Measurements from ENCODE around the gene NSF. TPM values are rescaled to one million over a fixed set of nuclear protein-coding genes. Genes with fewer than 3 reads are reported as not detected.

Gene NSF
- total and polyA plus RNA-seq, 2 donors (not counting 3 experiments of a cell fraction or from before 2014, with no cell fraction given): 18.5 to 43.7 TPM

GRCh38 chr17:46770818-46771560, 180.5 kb downstream of the NSF start:
- no peaks in the 10 kb centered on the region for H3K9me3 ChIP-seq (replicated peaks; ENCODE audit: control insufficient read depth, insufficient read depth, low read length)
- peak overlapping the region; percentile 17 for H2AFZ ChIP-seq (ENCODE audit: low read depth, low read length)
- TF ChIP-seq CTCF (IDR thresholded peaks at IDR 0.05; ENCODE audit: extremely low read depth in 1 of 2, insufficient read depth in 1 of 2, low read depth in 1 of 2, low read length in 2 of 2) (no peak), JUN (IDR thresholded peaks at IDR 0.05; ENCODE audit: borderline replicate concordance, insufficient read depth, insufficient read length, low read depth) (no peak)
- no peaks in the 10 kb centered on the region for H3K36me3 ChIP-seq (ENCODE audit: control insufficient read depth in 2 of 2, extremely low read depth in 1 of 2, insufficient read depth in 2 of 2, low read length in 2 of 2)
- ChIA-PET POLR2A (no interaction called here), CTCF (interaction anchor here (1.0 kb wide), 2 partner anchors 18 to 65 kb away, joined by 3 to 4 read pairs; no protein-coding TSS in a partner anchor)
- peaks cover 2% of the 10 kb centered on the region for H3K4me1 ChIP-seq (ENCODE audit: control insufficient read depth, extremely low read depth, insufficient read depth, low read length)
- no peaks in the 10 kb centered on the region for H3K27me3 ChIP-seq (ENCODE audit: control insufficient read depth in 2 of 2, insufficient read depth in 2 of 2, low read length in 2 of 2)
- no peaks in the 10 kb centered on the region for H3K9me1 ChIP-seq (replicated peaks; ENCODE audit: control insufficient read depth, extremely low read depth, insufficient read depth, low read length)
- no peak overlapping the region for H3K27ac ChIP-seq (ENCODE audit: insufficient read depth, low read depth, low read length)
- peak overlapping the region; percentile 24 for H3K4me2 ChIP-seq (ENCODE audit: insufficient read depth, low read length)
- dilution Hi-C loops (cut with MboI; ENCODE audit: extremely low pct_ligation_motif_present, low sequenced_read_pairs): no loop called here
- intact Hi-C loops (cut with micrococcal nuclease): no loop called here
- DNase-seq (ENCODE audit: low read depth, low spot score) (peak; percentile 28), FAIRE-seq (no peak)
- TSS peak; percentile 19 for BruUV-seq (replicated peaks)
- peak overlapping the region; percentile 1 to 67 (median 12) for H3K4me3 ChIP-seq (replicated peaks in 1 of 3; ENCODE audit: insufficient read depth in 1 of 3, low read depth in 1 of 3, low read length in 3 of 3)
- peak overlapping the region; percentile 63 for H3K9ac ChIP-seq (replicated peaks; ENCODE audit: extremely low read depth, insufficient read depth, low read length)
- no peaks in the 10 kb centered on the region for H3K79me2 ChIP-seq (ENCODE audit: control insufficient read depth, insufficient read depth, low read length)
- no peaks in the 10 kb centered on the region for H4K20me1 ChIP-seq (replicated peaks; ENCODE audit: control insufficient read depth, extremely low read depth, insufficient read depth, low read length)
